ENCODE data around the gene SEZ6. TPM values are rescaled to one million over a fixed set of nuclear protein-coding genes. Genes with fewer than 3 reads are reported as not detected.

The SEZ6 gene
- total RNA-seq, 2 experiments from 2014 or later, result not detected

DNA sequence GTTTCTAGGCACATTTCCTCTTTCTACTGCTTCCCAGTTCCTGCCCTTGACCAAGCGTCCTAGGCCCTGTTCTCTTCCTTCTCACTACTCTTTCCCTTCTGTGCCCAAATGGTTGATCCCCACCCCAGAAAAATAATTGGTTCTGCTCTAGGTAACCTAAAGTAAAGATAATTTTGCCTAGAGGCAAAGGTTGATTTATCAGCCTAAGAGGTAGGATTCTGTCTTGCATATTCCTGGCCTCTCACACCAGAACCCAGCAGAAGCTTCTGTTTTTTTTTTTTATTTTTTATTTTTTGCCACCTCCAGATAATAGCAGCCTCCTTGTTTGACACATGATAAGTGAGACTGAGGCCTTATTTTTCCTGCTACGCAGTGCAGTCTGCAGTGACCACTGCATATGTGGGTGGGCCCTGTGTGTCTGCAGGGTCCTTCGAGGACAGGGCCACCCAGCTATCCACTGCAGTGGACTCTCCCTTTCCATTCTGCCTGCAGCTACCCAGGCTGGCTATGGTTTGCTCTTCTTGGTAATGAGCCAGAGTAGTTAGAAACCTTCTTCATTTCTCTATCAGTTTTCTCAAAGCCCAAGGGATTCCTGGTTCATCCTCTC lies 37.8 kb upstream of the SEZ6 start:
- DNase-seq, result no peak
- H3K27ac Mint-ChIP-seq, result no peak overlapping the region
- no peaks in the 10 kb centered on the region for H3K9me3 Mint-ChIP-seq (ENCODE audit: low read depth)
- CTCF ChIA-PET, result interaction anchor here (0.8 to 1.0 kb wide), 2 partner anchors 15 to 70 kb away, joined by 3 to 5 read pairs; no protein-coding TSS in a partner anchor
- no peak for ATAC-seq
- POLR2A ChIA-PET, result interaction anchor here (0.6 kb wide), 2 partner anchors 213 to 1421 kb away, joined by 3 read pairs; no protein-coding TSS in a partner anchor
- peaks cover 3% of the 10 kb centered on the region for H3K27me3 Mint-ChIP-seq
- intact Hi-C loops (cut with DNase I, micrococcal nuclease), result no loop called here
- H3K36me3 Mint-ChIP-seq (ENCODE audit: low read depth), result no peaks in the 10 kb centered on the region
- no peak overlapping the region for H3K4me3 Mint-ChIP-seq
- peaks cover 7% of the 10 kb centered on the region for H3K4me1 Mint-ChIP-seq

DNA sequence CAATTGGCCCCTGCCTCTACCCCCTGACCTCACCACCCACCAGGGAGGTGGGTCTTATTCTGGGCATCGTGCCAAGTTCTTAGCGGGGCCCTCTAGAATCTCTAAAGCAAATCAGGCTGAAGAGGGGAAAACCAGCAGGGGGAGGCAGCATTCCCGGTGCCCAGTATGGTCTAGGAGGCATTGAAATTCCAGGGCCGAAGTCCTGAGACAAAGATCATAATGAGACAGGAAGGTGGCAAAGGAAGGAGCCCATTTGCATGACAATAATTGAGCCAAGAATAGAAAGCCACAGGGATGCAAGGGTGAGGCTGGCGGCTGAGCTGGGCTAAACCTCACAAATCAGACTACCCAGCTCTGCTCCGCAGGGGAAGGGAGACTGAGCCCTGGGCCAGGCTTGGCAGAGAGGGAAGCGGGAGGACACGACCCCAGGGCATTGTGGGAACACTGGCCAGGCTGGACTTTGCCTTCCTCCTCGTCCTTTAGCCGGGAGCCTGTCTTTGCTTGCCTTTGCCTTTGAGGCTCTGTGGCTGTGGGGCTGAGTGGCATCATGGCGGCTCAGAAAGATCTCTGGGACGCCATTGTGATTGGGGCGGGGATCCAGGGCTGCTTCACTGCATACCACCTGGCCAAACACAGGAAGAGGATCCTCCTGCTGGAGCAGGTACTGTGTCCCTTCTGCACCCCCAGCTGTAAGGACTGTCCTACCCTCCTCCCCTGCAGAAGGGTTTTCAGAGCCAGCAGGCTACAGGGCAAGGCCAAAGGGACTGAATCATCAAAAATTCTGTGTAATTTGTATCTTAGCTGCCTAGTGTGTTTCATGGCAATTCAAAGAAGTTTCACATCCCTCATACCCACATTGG lies 37.1 kb upstream of the SEZ6 start, which contains the start of gene PIPOX:
TSS of gene PIPOX (plus strand) at position 463 of the 860 bp plus-strand sequence. CDS start at position 548, 85 bp downstream.
- peaks cover 5% of the 10 kb centered on the region for H3K4me1 Mint-ChIP-seq
- peak; percentile 29 for DNase-seq
- ATAC-seq, result no peak
- no peak within 1 kb of the TSS for H3K27ac Mint-ChIP-seq
- POLR2A ChIA-PET, result interaction anchor here (0.6 kb wide), 2 partner anchors 214 to 1421 kb away, joined by 3 read pairs; no protein-coding TSS in a partner anchor
- no peaks in the 10 kb centered on the region for H3K9me3 Mint-ChIP-seq (ENCODE audit: low read depth)
- H3K36me3 Mint-ChIP-seq (ENCODE audit: low read depth), result no peaks in the 10 kb centered on the region
- H3K27me3 Mint-ChIP-seq, result peaks cover 3% of the 10 kb centered on the region
- CTCF ChIA-PET, result interaction anchor here (0.8 kb wide), 1 partner anchor 14 kb away, joined by 5 read pairs; no protein-coding TSS in a partner anchor
- intact Hi-C loops (cut with DNase I, micrococcal nuclease), result no loop called here
- no peak within 1 kb of the TSS for H3K4me3 Mint-ChIP-seq

DNA sequence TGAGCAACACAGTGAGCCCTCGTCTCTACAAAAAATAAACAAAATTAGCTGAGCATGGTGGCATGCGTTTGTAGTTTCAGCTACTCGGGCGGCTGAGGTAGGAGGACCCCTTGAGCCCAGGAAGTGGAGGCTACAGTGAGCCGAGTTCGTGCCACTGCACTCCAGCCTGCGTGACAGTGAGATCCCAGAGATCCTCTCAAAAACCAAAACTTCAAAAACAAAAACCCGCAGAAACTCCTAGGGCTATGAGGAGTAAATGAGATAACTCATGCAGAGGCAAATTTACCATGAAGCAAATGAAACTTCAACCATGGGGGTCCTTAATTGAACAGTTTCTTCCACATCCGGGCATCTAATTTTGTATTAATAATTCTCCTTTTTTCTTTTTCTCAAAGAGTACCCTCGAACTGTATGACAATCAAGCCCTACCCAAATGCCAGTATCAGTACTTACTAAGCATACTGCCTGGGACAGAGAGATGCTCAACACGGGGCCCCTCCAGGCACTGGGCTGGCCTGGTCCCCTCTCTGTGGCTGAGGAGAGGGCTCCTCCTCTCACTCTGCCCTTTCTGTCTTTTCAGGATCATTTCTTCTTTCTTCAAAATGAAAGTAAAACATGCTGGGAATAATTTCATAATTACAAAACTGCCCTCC lies 36.3 kb upstream of the SEZ6 start:
- H3K9me3 Mint-ChIP-seq (ENCODE audit: low read depth), result no peaks in the 10 kb centered on the region
- H3K27me3 Mint-ChIP-seq, result peaks cover 3% of the 10 kb centered on the region
- H3K36me3 Mint-ChIP-seq (ENCODE audit: low read depth), result no peaks in the 10 kb centered on the region
- ATAC-seq (no peak), DNase-seq (no peak)
- ChIA-PET CTCF (no interaction called here), POLR2A (no interaction called here)
- peaks cover 5% of the 10 kb centered on the region for H3K4me1 Mint-ChIP-seq
- no peak overlapping the region for H3K27ac Mint-ChIP-seq
- intact Hi-C loops (cut with DNase I, micrococcal nuclease), result no loop called here
- no peak overlapping the region for H3K4me3 Mint-ChIP-seq

DNA sequence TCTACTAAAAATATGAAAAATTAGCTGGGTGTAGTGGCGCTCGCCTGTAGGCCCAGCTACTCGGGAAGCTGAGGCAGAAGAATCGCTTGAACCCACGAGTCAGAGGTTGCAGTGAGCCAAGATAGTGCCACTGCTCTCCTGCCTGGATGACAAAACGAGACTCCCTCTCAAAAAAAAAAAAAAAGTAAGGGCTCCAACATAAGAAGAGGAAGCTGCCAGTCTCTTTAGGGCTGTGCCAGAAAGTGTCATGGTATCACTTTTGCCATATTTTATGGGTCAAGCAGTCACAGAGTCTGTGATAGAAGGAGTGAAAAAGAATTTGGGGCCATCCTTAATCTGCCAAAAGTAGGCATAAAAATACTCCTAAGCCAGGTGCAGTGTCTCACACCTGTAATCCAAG lies 35.7 kb upstream of the SEZ6 start:
- H3K4me1 Mint-ChIP-seq, result peaks cover 5% of the 10 kb centered on the region
- no peaks in the 10 kb centered on the region for H3K36me3 Mint-ChIP-seq (ENCODE audit: low read depth)
- no peak overlapping the region for H3K4me3 Mint-ChIP-seq
- DNase-seq, result no peak
- CTCF ChIA-PET, result no interaction called here
- no peak for ATAC-seq
- no peaks in the 10 kb centered on the region for H3K9me3 Mint-ChIP-seq (ENCODE audit: low read depth)
- H3K27me3 Mint-ChIP-seq, result peaks cover 2% of the 10 kb centered on the region
- intact Hi-C loops (cut with DNase I, micrococcal nuclease), result no loop called here
- POLR2A ChIA-PET, result no interaction called here
- H3K27ac Mint-ChIP-seq, result no peak overlapping the region

GRCh38 chr17:29041091-29041490 lies 35.3 kb upstream of the SEZ6 start:
- Mint-ChIP-seq H3K36me3 (ENCODE audit: low read depth) (no peaks in the 10 kb centered on the region), H3K4me1 (peaks cover 5% of the 10 kb centered on the region), H3K27me3 (peaks cover 2% of the 10 kb centered on the region), H3K9me3 (ENCODE audit: low read depth) (no peaks in the 10 kb centered on the region), H3K27ac (no peak overlapping the region), H3K4me3 (no peak overlapping the region)
- POLR2A ChIA-PET, result no interaction called here
- ATAC-seq, result no peak
- DNase-seq, result no peak
- CTCF ChIA-PET, result interaction anchor here (1.4 kb wide), 1 partner anchor 76 kb away, joined by 5 read pairs; no protein-coding TSS in a partner anchor
- intact Hi-C loops (cut with DNase I, micrococcal nuclease), result no loop called here

DNA sequence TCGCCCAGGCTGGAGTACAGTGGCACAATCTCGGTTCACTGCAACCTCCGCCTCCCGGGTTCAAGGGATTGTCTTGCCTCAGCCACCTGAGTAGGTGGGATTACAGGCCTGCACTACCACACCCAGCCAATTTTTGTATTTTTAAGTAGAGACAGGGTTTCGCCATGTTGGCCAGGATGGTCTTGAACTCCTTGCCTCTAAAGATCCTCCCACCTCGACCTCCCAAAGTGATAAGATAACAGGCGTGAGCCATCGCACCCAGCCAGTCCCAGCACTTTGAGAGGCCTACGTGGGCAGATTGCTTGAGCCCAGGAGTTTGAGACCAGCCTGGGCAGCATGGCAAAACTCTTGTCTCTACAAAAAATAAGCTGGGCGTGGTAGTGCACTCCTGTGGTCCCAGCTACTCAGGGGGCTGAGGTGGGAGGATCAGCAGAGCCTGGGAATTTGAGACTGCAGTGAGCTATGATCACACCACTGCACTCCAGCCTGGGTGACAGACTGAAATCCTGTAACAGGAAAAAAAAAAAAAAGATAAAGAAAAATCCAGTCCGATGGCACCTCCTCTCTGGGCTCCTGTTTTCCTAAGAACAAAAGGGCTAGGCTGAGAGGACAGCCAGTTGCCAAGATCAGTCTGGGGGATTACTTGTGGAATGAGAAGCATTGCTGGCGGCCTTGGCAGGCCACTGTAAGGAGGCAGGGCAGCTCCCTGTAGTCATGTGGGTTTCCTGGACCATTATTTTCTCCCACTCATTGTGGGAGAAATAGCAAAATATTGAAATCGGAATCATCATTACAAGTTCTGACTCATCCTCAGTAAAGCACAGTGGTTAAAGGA lies 34.1 kb upstream of the SEZ6 start:
- H3K9me3 Mint-ChIP-seq (ENCODE audit: low read depth), result peaks cover 3% of the 10 kb centered on the region
- DNase-seq (no peak), ATAC-seq (no peak)
- H3K4me3 Mint-ChIP-seq, result no peak overlapping the region
- H3K27me3 Mint-ChIP-seq, result peaks cover 5% of the 10 kb centered on the region
- no peak overlapping the region for H3K27ac Mint-ChIP-seq
- POLR2A ChIA-PET, result interaction anchor here (0.7 kb wide), 1 partner anchor 9 kb away, joined by 3 read pairs; no protein-coding TSS in a partner anchor
- H3K4me1 Mint-ChIP-seq, result peaks cover 5% of the 10 kb centered on the region
- intact Hi-C loops (cut with DNase I, micrococcal nuclease), result no loop called here
- CTCF ChIA-PET, result interaction anchor here (0.7 to 1.4 kb wide), 2 partner anchors 24 to 74 kb away, joined by 3 to 5 read pairs; no protein-coding TSS in a partner anchor
- H3K36me3 Mint-ChIP-seq (ENCODE audit: low read depth), result no peaks in the 10 kb centered on the region

DNA sequence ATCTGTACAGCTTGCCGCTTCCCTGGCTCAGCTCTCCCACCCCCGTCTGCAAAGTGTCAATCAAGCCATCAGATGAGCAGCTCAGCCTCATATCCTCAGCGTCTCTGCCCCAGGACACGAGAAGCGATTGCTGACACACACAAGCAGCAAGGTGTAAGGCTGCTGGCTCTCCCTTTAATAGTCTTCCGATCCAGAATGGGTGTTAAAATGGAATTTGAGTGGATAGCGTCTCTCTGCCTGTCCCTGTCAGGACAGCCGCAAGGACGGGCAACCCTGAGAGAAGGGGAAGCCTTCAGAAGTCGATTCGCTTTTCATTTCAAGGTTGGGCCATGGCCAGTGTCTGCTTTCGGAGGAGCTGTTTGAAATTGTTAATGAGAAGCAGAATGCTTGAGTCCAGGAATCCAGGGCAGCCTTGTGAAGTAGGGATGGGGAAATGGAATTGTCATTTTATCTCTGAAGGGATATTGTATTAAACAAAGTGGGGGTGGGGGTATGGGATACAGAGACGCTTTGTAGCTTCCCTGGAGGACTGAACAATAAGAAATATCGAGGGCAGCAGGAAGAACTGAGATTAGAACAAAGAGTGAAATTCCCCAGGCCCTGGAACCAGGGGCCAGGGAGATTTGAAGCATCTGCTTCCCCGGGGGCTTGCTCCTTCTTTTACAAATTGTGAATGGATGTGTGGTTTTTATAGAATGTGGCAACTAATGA lies 32.4 kb upstream of the SEZ6 start:
- CTCF ChIA-PET, result interaction anchor here (0.6 to 2.5 kb wide), 2 partner anchors 73 to 78 kb away, joined by 4 to 7 read pairs; no protein-coding TSS in a partner anchor
- ATAC-seq (no peak), DNase-seq (no peak)
- Mint-ChIP-seq H3K36me3 (ENCODE audit: low read depth) (no peaks in the 10 kb centered on the region), H3K27me3 (peaks cover 9% of the 10 kb centered on the region), H3K4me3 (no peak overlapping the region), H3K27ac (no peak overlapping the region), H3K9me3 (ENCODE audit: low read depth) (peaks cover 9% of the 10 kb centered on the region), H3K4me1 (peaks cover 5% of the 10 kb centered on the region)
- intact Hi-C loops (cut with DNase I, micrococcal nuclease), result no loop called here
- POLR2A ChIA-PET, result no interaction called here

- ChIA-PET POLR2A (no interaction called here), CTCF (interaction anchor here (2.5 kb wide), 1 partner anchor 72 kb away, joined by 7 read pairs; no protein-coding TSS in a partner anchor)
- H3K36me3 Mint-ChIP-seq (ENCODE audit: low read depth), result no peaks in the 10 kb centered on the region
- H3K9me3 Mint-ChIP-seq (ENCODE audit: low read depth), result peaks cover 9% of the 10 kb centered on the region
- peaks cover 12% of the 10 kb centered on the region for H3K27me3 Mint-ChIP-seq
- DNase-seq (no peak), ATAC-seq (no peak)
- no peak overlapping the region for H3K27ac Mint-ChIP-seq
- no peak overlapping the region for H3K4me3 Mint-ChIP-seq
- intact Hi-C loops (cut with DNase I, micrococcal nuclease), result no loop called here
- H3K4me1 Mint-ChIP-seq, result peaks cover 5% of the 10 kb centered on the region
These were observed 31.9 kb upstream of the SEZ6 start for GRCh38 chr17:29037739-29038084.

- Mint-ChIP-seq H3K27me3 (peaks cover 20% of the 10 kb centered on the region), H3K27ac (no peak overlapping the region), H3K4me3 (no peak overlapping the region), H3K4me1 (no peaks in the 10 kb centered on the region), H3K36me3 (ENCODE audit: low read depth) (no peaks in the 10 kb centered on the region), H3K9me3 (ENCODE audit: low read depth) (peaks cover 9% of the 10 kb centered on the region)
- ChIA-PET POLR2A (no interaction called here), CTCF (no interaction called here)
- DNase-seq (no peak), ATAC-seq (no peak)
- intact Hi-C loops (cut with DNase I, micrococcal nuclease), result no loop called here
These were observed 30.8 kb upstream of the SEZ6 start for GRCh38 chr17:29036584-29036983.

DNA sequence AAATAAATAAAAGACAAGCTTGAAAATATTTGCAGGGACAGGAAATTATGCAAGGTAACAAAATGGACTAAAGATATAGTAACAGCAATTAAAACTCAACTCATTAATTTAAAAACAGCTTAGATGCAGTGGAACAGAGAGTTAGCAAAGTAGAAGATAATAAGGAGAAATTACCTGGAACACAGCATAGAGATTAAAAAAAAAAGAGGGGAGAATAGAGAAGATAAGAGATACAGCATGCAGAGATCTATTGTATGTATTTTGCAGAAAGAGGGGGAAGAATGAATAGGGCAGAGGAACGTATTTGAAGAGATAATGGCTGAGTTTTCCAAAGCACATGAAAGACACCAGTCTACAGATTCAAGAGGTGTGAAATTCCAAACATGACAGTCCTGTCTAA lies 28.7 kb upstream of the SEZ6 start:
- ChIA-PET POLR2A (no interaction called here), CTCF (interaction anchor here (0.8 to 3.2 kb wide), 3 partner anchors 27 to 90 kb away, joined by 3 to 13 read pairs (median 3); no protein-coding TSS in a partner anchor)
- no peak overlapping the region for H3K4me3 Mint-ChIP-seq
- ATAC-seq (no peak), DNase-seq (no peak)
- no peaks in the 10 kb centered on the region for H3K36me3 Mint-ChIP-seq (ENCODE audit: low read depth)
- intact Hi-C loops (cut with DNase I, micrococcal nuclease), result no loop called here
- peaks cover 29% of the 10 kb centered on the region for H3K27me3 Mint-ChIP-seq
- no peak overlapping the region for H3K27ac Mint-ChIP-seq
- H3K9me3 Mint-ChIP-seq (ENCODE audit: low read depth), result peaks cover 9% of the 10 kb centered on the region
- H3K4me1 Mint-ChIP-seq, result no peaks in the 10 kb centered on the region
